Neural cell (in vitro differentiated cells): Measurements from ENCODE around the gene FGF14. TPM values are rescaled to one million over a fixed set of nuclear protein-coding genes. Genes with fewer than 3 reads are reported as not detected.

ENCODE experiments used
- H2AFZ ChIP-seq: fragments of 200-600, 300-800 bp; sonication (generic), shearing (Covaris generic); 2 replicates; pipeline ENCODE4 v1.6.0; 2014; ENCODE audit warnings: low read depth, mild to moderate bottlenecking, antibody characterized with exemption, low read length, moderate library complexity
- H3F3A ChIP-seq: fragments of 200-600 bp; shearing (Covaris generic); 2 replicates; pipeline ENCODE4 v1.6.1; 2016; ENCODE audit warnings: mild to moderate bottlenecking, moderate library complexity, mixed read lengths, antibody characterized with exemption, low read length; ENCODE audit not compliant: insufficient read depth, poor library complexity, severe bottlenecking
- H3K27ac ChIP-seq: fragments of 200-600, 300-800 bp; sonication (generic), shearing (Covaris generic); 2 replicates; pipeline ENCODE4 v1.5.1; 2014; ENCODE audit warnings: mild to moderate bottlenecking, low read length, moderate library complexity
- H3K27me3 ChIP-seq: fragments of 300-800, 200-600 bp; sonication (generic), shearing (Covaris generic); 2 replicates; pipeline ENCODE4 v1.6.0; 2014; ENCODE audit warnings: mild to moderate bottlenecking, low read depth, low read length, moderate library complexity; ENCODE audit not compliant: insufficient read depth
- H3K36me3 ChIP-seq: fragments of 300-800, 200-600 bp; sonication (generic), shearing (Covaris generic); 2 replicates; pipeline ENCODE4 v1.5.1; 2014; ENCODE audit warnings: mild to moderate bottlenecking, antibody characterized with exemption, low read length, moderate library complexity; ENCODE audit not compliant: insufficient read depth
- H3K4me2 ChIP-seq: fragments of 300-800, 200-600 bp; sonication (generic), shearing (Covaris generic); 2 replicates; pipeline ENCODE4 v1.6.0; 2014; ENCODE audit warnings: mild to moderate bottlenecking, low read length
- H3K4me3 ChIP-seq: fragments of 300-800, 200-600 bp; sonication (generic), shearing (Covaris generic); 2 replicates; pipeline ENCODE4 v1.5.1; 2014; ENCODE audit warnings: mild to moderate bottlenecking, low read length, moderate library complexity
- H3K79me2 ChIP-seq: fragments of 200-600 bp; shearing (Covaris generic); replicated peaks from 2 replicates; pipeline ENCODE4 v1.6.0; 2014; ENCODE audit warnings: mild to moderate bottlenecking, low read length, moderate library complexity; ENCODE audit not compliant: insufficient read depth
- H3K9ac ChIP-seq: fragments of 300-800, 200-600 bp; sonication (generic), shearing (Covaris generic); 2 replicates; pipeline ENCODE4 v1.6.1; 2016; ENCODE audit warnings: mild to moderate bottlenecking, low read length, mixed read lengths
- H3K9me2 ChIP-seq: fragments of 200-600 bp; shearing (Covaris generic); 2 replicates; pipeline ENCODE4 v1.6.1; 2016; ENCODE audit warnings: mild to moderate bottlenecking, low read length, mixed read lengths; ENCODE audit not compliant: insufficient read depth
- H3K9me3 ChIP-seq: fragments of 200-600, 300-800 bp; sonication (generic), shearing (Covaris generic); 2 replicates; pipeline ENCODE4 v1.6.1; 2016; ENCODE audit warnings: mild to moderate bottlenecking, mixed run types, low read length, moderate library complexity, mixed read lengths
- H4K20me1 ChIP-seq: fragments of 200-600 bp; shearing (Covaris generic); 2 replicates; pipeline ENCODE4 v1.6.1; 2016; ENCODE audit warnings: mild to moderate bottlenecking, mixed run types; ENCODE audit not compliant: insufficient read depth
- CTCF ChIP-seq: fragments of 450-650 bp; IDR thresholded peaks from 2 replicates; pipeline ENCODE4 v1.5.1; 2014; ENCODE audit warnings: antibody characterized with exemption, mild to moderate bottlenecking, moderate library complexity; ENCODE audit not compliant: poor library complexity, severe bottlenecking
- EP300 ChIP-seq: fragments of 450-650 bp; conservative IDR thresholded peaks from 2 replicates; pipeline ENCODE4 v1.6.1; 2014; ENCODE audit warnings: antibody characterized with exemption, mild to moderate bottlenecking, moderate library complexity; ENCODE audit not compliant: poor library complexity, severe bottlenecking
- EZH2 ChIP-seq: fragments of 200-600, 300-800 bp; shearing (Covaris generic), sonication (generic); IDR thresholded peaks from 2 replicates; pipeline ENCODE4 v1.6.1; 2014; ENCODE audit warnings: antibody characterized with exemption, low read length, borderline replicate concordance, mild to moderate bottlenecking; ENCODE audit not compliant: insufficient read depth, poor library complexity, severe bottlenecking
- MXI1 ChIP-seq: fragments of 450-650 bp; conservative IDR thresholded peaks from 2 replicates; pipeline ENCODE4 v1.6.1; 2014; ENCODE audit warnings: antibody characterized with exemption, mild to moderate bottlenecking; ENCODE audit not compliant: poor library complexity, severe bottlenecking
- POLR2AphosphoS5 ChIP-seq: IDR thresholded peaks from 2 replicates; pipeline ENCODE4 v1.6.1; 2012
- RAD21 ChIP-seq: fragments of 450-650 bp; conservative IDR thresholded peaks from 2 replicates; pipeline ENCODE4 v1.6.1; 2014; ENCODE audit warnings: antibody characterized with exemption, mild to moderate bottlenecking, moderate library complexity
- SMC3 ChIP-seq: fragments of 450-650 bp; conservative IDR thresholded peaks from 2 replicates; pipeline ENCODE4 v1.6.1; 2014; ENCODE audit warnings: antibody characterized with exemption, mild to moderate bottlenecking, moderate library complexity; ENCODE audit not compliant: poor library complexity
- TAF1 ChIP-seq: IDR thresholded peaks from 2 replicates; pipeline ENCODE4 v1.6.1; 2012; ENCODE audit warnings: low read depth
- polyA plus RNA-seq: library from polyadenylated mRNA; depleted of rRNA; stranded (reverse); fragments of >200 nt; gene quantifications from 2 replicates; pipeline ENCODE4 v1.2.3, GENCODE V29; 2014
- TF ChIP-seq, protein P1 (sequence below): IDR thresholded peaks from 2 replicates; pipeline ENCODE4 v1.6.1; 2012; ENCODE audit warnings: borderline replicate concordance

Gene FGF14
- polyA plus RNA-seq, 1 donor from 2014 or later = 36.4 TPM

- H3K4me2 ChIP-seq = peak overlapping the region; percentile 27
- TF ChIP-seq RAD21 (no peak), EZH2 (no peak), MXI1 (no peak), TAF1 (no peak), CTCF (no peak), POLR2AphosphoS5 (no peak), SMC3 (no peak), EP300 (no peak)
- TF ChIP-seq, protein P1, sequence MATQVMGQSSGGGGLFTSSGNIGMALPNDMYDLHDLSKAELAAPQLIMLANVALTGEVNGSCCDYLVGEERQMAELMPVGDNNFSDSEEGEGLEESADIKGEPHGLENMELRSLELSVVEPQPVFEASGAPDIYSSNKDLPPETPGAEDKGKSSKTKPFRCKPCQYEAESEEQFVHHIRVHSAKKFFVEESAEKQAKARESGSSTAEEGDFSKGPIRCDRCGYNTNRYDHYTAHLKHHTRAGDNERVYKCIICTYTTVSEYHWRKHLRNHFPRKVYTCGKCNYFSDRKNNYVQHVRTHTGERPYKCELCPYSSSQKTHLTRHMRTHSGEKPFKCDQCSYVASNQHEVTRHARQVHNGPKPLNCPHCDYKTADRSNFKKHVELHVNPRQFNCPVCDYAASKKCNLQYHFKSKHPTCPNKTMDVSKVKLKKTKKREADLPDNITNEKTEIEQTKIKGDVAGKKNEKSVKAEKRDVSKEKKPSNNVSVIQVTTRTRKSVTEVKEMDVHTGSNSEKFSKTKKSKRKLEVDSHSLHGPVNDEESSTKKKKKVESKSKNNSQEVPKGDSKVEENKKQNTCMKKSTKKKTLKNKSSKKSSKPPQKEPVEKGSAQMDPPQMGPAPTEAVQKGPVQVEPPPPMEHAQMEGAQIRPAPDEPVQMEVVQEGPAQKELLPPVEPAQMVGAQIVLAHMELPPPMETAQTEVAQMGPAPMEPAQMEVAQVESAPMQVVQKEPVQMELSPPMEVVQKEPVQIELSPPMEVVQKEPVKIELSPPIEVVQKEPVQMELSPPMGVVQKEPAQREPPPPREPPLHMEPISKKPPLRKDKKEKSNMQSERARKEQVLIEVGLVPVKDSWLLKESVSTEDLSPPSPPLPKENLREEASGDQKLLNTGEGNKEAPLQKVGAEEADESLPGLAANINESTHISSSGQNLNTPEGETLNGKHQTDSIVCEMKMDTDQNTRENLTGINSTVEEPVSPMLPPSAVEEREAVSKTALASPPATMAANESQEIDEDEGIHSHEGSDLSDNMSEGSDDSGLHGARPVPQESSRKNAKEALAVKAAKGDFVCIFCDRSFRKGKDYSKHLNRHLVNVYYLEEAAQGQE = no peak
These were observed 534.8 kb downstream of the FGF14 start for GRCh38 chr13:101866889-101867581.

DNA sequence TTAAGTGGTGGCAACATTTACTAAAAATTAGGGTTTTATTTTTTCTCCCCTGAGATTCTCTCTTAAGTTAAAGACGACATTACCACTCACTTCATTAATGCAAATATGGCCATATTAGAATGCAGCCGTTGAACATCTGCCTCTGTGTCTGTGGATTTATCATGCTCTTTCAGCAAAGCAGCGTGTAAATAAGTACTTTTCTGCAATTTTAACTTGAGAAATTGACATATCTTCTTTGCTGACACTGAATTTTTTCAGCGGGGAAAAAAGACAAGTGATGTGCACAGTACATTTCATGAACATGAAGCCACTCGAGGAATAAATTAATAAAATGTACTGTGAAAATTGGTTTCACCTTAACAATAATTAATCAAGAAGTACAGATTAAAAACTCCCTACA, 543.0 kb downstream of the FGF14 start:
- no peaks in the 10 kb centered on the region for H3K9me2 ChIP-seq
- H3K27me3 ChIP-seq = no peaks in the 10 kb centered on the region
- no peaks in the 10 kb centered on the region for H3K79me2 ChIP-seq
- H3F3A ChIP-seq = peaks cover 3% of the 10 kb centered on the region
- no peaks in the 10 kb centered on the region for H4K20me1 ChIP-seq
- H3K27ac ChIP-seq = peak overlapping the region; percentile 64
- H3K4me2 ChIP-seq = peak overlapping the region; percentile 38
- no peaks in the 10 kb centered on the region for H3K9me3 ChIP-seq
- no peak overlapping the region for H2AFZ ChIP-seq
- no peak for TF ChIP-seq RAD21
- no peak for TF ChIP-seq CTCF
- TF ChIP-seq EZH2 = no peak
- TF ChIP-seq EP300 = peak; percentile 75
- no peak for TF ChIP-seq MXI1
- TF ChIP-seq TAF1 = no peak
- no peak for TF ChIP-seq SMC3
- TF ChIP-seq, protein P1 = no peak
- peak; percentile 52 for TF ChIP-seq POLR2AphosphoS5
- H3K36me3 ChIP-seq = no peaks in the 10 kb centered on the region
- peak overlapping the region; percentile 12 for H3K4me3 ChIP-seq
- no peak overlapping the region for H3K9ac ChIP-seq

More at GRCh38 chr13:101866889-101867581, 534.8 kb downstream of the FGF14 start:
- no peaks in the 10 kb centered on the region for H3K9me3 ChIP-seq
- H3K27me3 ChIP-seq = no peaks in the 10 kb centered on the region
- no peaks in the 10 kb centered on the region for H3F3A ChIP-seq
- peak overlapping the region; percentile 11 for H3K9ac ChIP-seq
- H3K27ac ChIP-seq = peak overlapping the region; percentile 66
- no peaks in the 10 kb centered on the region for H4K20me1 ChIP-seq
- H2AFZ ChIP-seq = no peak overlapping the region
- H3K4me3 ChIP-seq = peak overlapping the region; percentile 31
- H3K79me2 ChIP-seq = no peaks in the 10 kb centered on the region
- H3K9me2 ChIP-seq = no peaks in the 10 kb centered on the region
- no peaks in the 10 kb centered on the region for H3K36me3 ChIP-seq
